H9 (cell line): ENCODE data around the gene KRCC1. TPM values are rescaled to one million over a fixed set of nuclear protein-coding genes. Genes with fewer than 3 reads are reported as not detected.

Experiments used
- DNase-seq: peaks from one replicate; pipeline ENCODE4 v3.0.0-alpha.2; 2017
- H2AFZ ChIP-seq: one replicate; pipeline ENCODE4 v1.6.1; 2013; ENCODE audit warnings: mild to moderate bottlenecking, low read length, control low read depth, moderate library complexity
- H2AK5ac ChIP-seq: 2 replicates; pipeline ENCODE4 v1.6.1; 2013; ENCODE audit warnings: low read length, control low read depth, mixed read lengths; ENCODE audit not compliant: insufficient read length
- H2BK120ac ChIP-seq: one replicate; pipeline ENCODE4 v1.6.1; 2013; ENCODE audit warnings: low read depth, mild to moderate bottlenecking, low read length, control low read depth, inconsistent platforms; ENCODE audit not compliant: poor library complexity, severe bottlenecking
- H2BK12ac ChIP-seq: 2 replicates; pipeline ENCODE4 v1.6.1; 2013; ENCODE audit warnings: low read length, control low read depth, mixed read lengths, low read depth; ENCODE audit not compliant: insufficient read length
- H2BK15ac ChIP-seq: 2 replicates; pipeline ENCODE4 v1.6.1; 2013; ENCODE audit warnings: low read depth, low read length, control low read depth
- H2BK20ac ChIP-seq: one replicate; pipeline ENCODE4 v1.6.1; 2013; ENCODE audit warnings: low read depth, mild to moderate bottlenecking, low read length, control low read depth, inconsistent platforms; ENCODE audit not compliant: poor library complexity, severe bottlenecking
- H2BK5ac ChIP-seq: 2 replicates; pipeline ENCODE4 v1.6.1; 2013; ENCODE audit warnings: low read length, control low read depth, mixed read lengths; ENCODE audit not compliant: insufficient read length
- H3K14ac ChIP-seq: 2 replicates; pipeline ENCODE4 v1.6.1; 2013; ENCODE audit warnings: low read length, control low read depth; ENCODE audit not compliant: insufficient read depth
- H3K18ac ChIP-seq: 2 replicates; pipeline ENCODE4 v1.6.1; 2013; ENCODE audit warnings: low read depth, mild to moderate bottlenecking, mixed read lengths, low read length, control low read depth; ENCODE audit not compliant: insufficient read length
- H3K23ac ChIP-seq: 2 replicates; pipeline ENCODE4 v1.6.1; 2013; ENCODE audit warnings: low read length, control low read depth, mixed read lengths, low read depth; ENCODE audit not compliant: insufficient read length
- H3K23me2 ChIP-seq: 2 replicates; pipeline ENCODE4 v1.6.1; 2013; ENCODE audit warnings: low read depth, mild to moderate bottlenecking, mixed read lengths, low read length, control low read depth; ENCODE audit not compliant: insufficient read length, poor library complexity, severe bottlenecking
- H3K27ac ChIP-seq: 2 replicates; pipeline ENCODE4 v1.5.1; 2013; ENCODE audit warnings: low read length, control low read depth, mixed read lengths, low read depth; ENCODE audit not compliant: insufficient read length
- H3K27me3 ChIP-seq: 2 replicates; pipeline ENCODE4 v1.6.1; 2013; ENCODE audit warnings: low read length, control low read depth, inconsistent platforms; ENCODE audit not compliant: insufficient read depth
- H3K4ac ChIP-seq: 2 replicates; pipeline ENCODE4 v1.6.1; 2013; ENCODE audit warnings: low read depth, mild to moderate bottlenecking, control low read depth, inconsistent platforms, low read length, moderate library complexity
- H3K4me1 ChIP-seq: 2 replicates; pipeline ENCODE4 v1.6.1; 2013; ENCODE audit warnings: low read length, control low read depth, inconsistent platforms; ENCODE audit not compliant: insufficient read depth
- H3K4me2 ChIP-seq: 2 replicates; pipeline ENCODE4 v1.6.1; 2013; ENCODE audit warnings: low read length, control low read depth, mixed read lengths; ENCODE audit not compliant: insufficient read length, insufficient read depth
- H3K56ac ChIP-seq: 2 replicates; pipeline ENCODE4 v1.6.1; 2013; ENCODE audit warnings: low read depth, mild to moderate bottlenecking, mixed read lengths, low read length, control low read depth; ENCODE audit not compliant: insufficient read length
- H3K79me1 ChIP-seq: 2 replicates; pipeline ENCODE4 v1.6.1; 2013; ENCODE audit warnings: low read depth, mild to moderate bottlenecking, moderate library complexity, low read length, control low read depth, inconsistent platforms; ENCODE audit not compliant: insufficient read depth, poor library complexity, severe bottlenecking
- H3K79me2 ChIP-seq: 2 replicates; pipeline ENCODE4 v1.6.1; 2013; ENCODE audit warnings: low read length, control low read depth, inconsistent platforms; ENCODE audit not compliant: insufficient read depth
- H3K9ac ChIP-seq: 2 replicates; pipeline ENCODE4 v1.6.1; 2013; ENCODE audit warnings: low read length, control low read depth, mixed read lengths; ENCODE audit not compliant: insufficient read length; ENCODE audit errors: extremely low read depth
- H3K9me3 ChIP-seq: one replicate; pipeline ENCODE4 v1.6.1; 2013; ENCODE audit warnings: low read depth, low read length, inconsistent platforms; ENCODE audit not compliant: control insufficient read depth
- H3T11ph ChIP-seq: one replicate; pipeline ENCODE4 v1.6.1; 2013; ENCODE audit warnings: mild to moderate bottlenecking, low read length, control low read depth, inconsistent platforms
- H4K20me1 ChIP-seq: one replicate; pipeline ENCODE4 v1.6.1; 2013; ENCODE audit not compliant: control insufficient read depth, insufficient read length, insufficient read depth
- H4K5ac ChIP-seq: 2 replicates; pipeline ENCODE4 v1.6.1; 2013; ENCODE audit warnings: low read depth, mild to moderate bottlenecking, mixed read lengths, low read length, control low read depth; ENCODE audit not compliant: insufficient read length
- H4K8ac ChIP-seq: replicated peaks from 2 replicates; pipeline ENCODE4 v1.6.1; 2013; ENCODE audit warnings: low read length, control low read depth, mixed read lengths, low read depth; ENCODE audit not compliant: insufficient read length
- H4K91ac ChIP-seq: 2 replicates; pipeline ENCODE4 v1.6.1; 2013; ENCODE audit warnings: low read depth, mild to moderate bottlenecking, moderate library complexity, mixed read lengths, low read length, control low read depth; ENCODE audit not compliant: insufficient read length
- H3K27ac Mint-ChIP-seq, 3 experiments: 2 replicates in 2 of 3; 3 replicates in 1 of 3; pipeline ENCODE4 v1.8.0; 2020 to 2021; ENCODE audit warnings: mixed read lengths in 3 of 3, mild to moderate bottlenecking in 1 of 3, moderate library complexity in 1 of 3
- H3K27me3 Mint-ChIP-seq: 2 replicates; pipeline ENCODE4 v1.8.0; 2021; ENCODE audit warnings: low read depth, mild to moderate bottlenecking, moderate library complexity, mixed read lengths
- H3K36me3 Mint-ChIP-seq, 3 experiments: 2 replicates in 2 of 3; 3 replicates in 1 of 3; pipeline ENCODE4 v1.8.0; 2020 to 2021; ENCODE audit warnings: low read depth in 3 of 3, mixed read lengths in 3 of 3; ENCODE audit not compliant: insufficient read depth in 1 of 3
- H3K4me1 Mint-ChIP-seq, 2 experiments: 2 replicates each; pipeline ENCODE4 v1.8.0; 2020; ENCODE audit warnings: mixed read lengths in 2 of 2
- H3K4me3 Mint-ChIP-seq, 2 experiments: 2 replicates in 1 of 2; 3 replicates in 1 of 2; pipeline ENCODE4 v1.8.0; 2020 to 2021; ENCODE audit warnings: mild to moderate bottlenecking in 2 of 2, mixed read lengths in 2 of 2, moderate library complexity in 1 of 2
- H3K9me3 Mint-ChIP-seq, 2 experiments: 2 replicates in 1 of 2; 3 replicates in 1 of 2; pipeline ENCODE4 v1.8.0; 2020; ENCODE audit warnings: mild to moderate bottlenecking in 2 of 2, mixed read lengths in 2 of 2, moderate library complexity in 1 of 2
- WGBS: extraction: QIAGEN DNeasy Blood & Tissue Kit; methylation state at CpG from one replicate; pipeline ENCODE4 v1.1.7; 2013; ENCODE audit warnings: missing lambda C conversion rate, low lambda C conversion rate, mixed read lengths; ENCODE audit not compliant: insufficient read length; ENCODE audit errors: extremely low coverage; 5-methylcytosine and 5-hydroxymethylcytosine counted together
- total RNA-seq: library from RNA; stranded (reverse); gene quantifications from 2 replicates; pipeline ENCODE4 v1.2.1, GENCODE V29; 2021
- TF ChIP-seq, protein P1 (sequence below): fragments of 200-600 bp; sonication (generic); conservative IDR thresholded peaks from 3 replicates; pipeline ENCODE4 v1.8.0; 2021; ENCODE audit warnings: antibody characterized with exemption, mild to moderate bottlenecking

The KRCC1 gene
- total RNA-seq, 1 experiment from 2014 or later = 8.2 TPM

DNA sequence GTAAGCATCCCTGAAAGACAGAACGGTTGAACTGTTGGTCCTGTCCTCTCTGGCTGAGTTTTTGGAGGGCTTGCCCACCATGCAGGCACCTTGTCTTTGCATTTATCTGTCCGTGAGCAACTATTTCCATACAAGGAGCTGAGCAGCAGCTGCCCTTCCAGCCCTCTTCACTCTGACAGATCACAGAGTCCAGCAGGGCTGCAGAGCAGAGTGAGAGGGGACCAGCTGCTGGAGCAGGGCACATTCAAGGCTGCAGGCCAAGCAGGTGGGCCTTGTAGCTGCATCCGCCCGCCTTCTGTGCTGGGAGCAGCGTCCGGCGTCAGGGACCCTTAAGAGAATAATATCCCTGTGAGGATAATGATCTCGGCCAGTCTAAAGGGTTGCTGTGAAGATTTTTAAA lies 21.5 kb upstream of the KRCC1 start:
- Histone ChIP-seq H3K9me3 (no peaks in the 10 kb centered on the region), H2AK5ac (no peak overlapping the region), H2AFZ (no peak overlapping the region), H4K20me1 (no peaks in the 10 kb centered on the region), H3K4me2 (no peak overlapping the region), H3K9ac (no peak overlapping the region), H3K4ac (no peak overlapping the region), H2BK12ac (no peak overlapping the region), H3K27ac (no peak overlapping the region), H4K8ac (peak overlapping the region; percentile 64), H3K23me2 (no peaks in the 10 kb centered on the region), H4K5ac (no peak overlapping the region), H3K56ac (no peak overlapping the region), H3K27me3 (no peaks in the 10 kb centered on the region), H3K23ac (no peak overlapping the region), H2BK15ac (no peak overlapping the region), H3T11ph (no peak overlapping the region), H3K79me2 (no peaks in the 10 kb centered on the region), H2BK20ac (no peak overlapping the region), H3K79me1 (no peaks in the 10 kb centered on the region), H3K14ac (peak overlapping the region; percentile 82), H3K18ac (peak overlapping the region; percentile 41), H4K91ac (no peak overlapping the region), H3K4me1 (no peaks in the 10 kb centered on the region), H2BK5ac (no peak overlapping the region), H2BK120ac (no peak overlapping the region)
- Mint-ChIP-seq H3K9me3 (peaks cover 6 to 9% of the 10 kb centered on the region in 2 experiments; a peak in 4 of 5 replicates), H3K27ac (no peak overlapping the region), H3K4me1 (peaks cover 6 to 7% of the 10 kb centered on the region in 2 experiments), H3K36me3 (no peaks in the 10 kb centered on the region), H3K27me3 (no peaks in the 10 kb centered on the region; the same call in 1 of the 2 replicates), H3K4me3 (no peak overlapping the region)
- TF ChIP-seq, protein P1, sequence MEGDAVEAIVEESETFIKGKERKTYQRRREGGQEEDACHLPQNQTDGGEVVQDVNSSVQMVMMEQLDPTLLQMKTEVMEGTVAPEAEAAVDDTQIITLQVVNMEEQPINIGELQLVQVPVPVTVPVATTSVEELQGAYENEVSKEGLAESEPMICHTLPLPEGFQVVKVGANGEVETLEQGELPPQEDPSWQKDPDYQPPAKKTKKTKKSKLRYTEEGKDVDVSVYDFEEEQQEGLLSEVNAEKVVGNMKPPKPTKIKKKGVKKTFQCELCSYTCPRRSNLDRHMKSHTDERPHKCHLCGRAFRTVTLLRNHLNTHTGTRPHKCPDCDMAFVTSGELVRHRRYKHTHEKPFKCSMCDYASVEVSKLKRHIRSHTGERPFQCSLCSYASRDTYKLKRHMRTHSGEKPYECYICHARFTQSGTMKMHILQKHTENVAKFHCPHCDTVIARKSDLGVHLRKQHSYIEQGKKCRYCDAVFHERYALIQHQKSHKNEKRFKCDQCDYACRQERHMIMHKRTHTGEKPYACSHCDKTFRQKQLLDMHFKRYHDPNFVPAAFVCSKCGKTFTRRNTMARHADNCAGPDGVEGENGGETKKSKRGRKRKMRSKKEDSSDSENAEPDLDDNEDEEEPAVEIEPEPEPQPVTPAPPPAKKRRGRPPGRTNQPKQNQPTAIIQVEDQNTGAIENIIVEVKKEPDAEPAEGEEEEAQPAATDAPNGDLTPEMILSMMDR = no peak
- WGBS = no CpG with 5 or more reads among the region's 8 CpGs
- DNase-seq = no peak
